GM18505 (cell line): ENCODE results near the gene MEGF11.
"Not testable (repeated sequence)": the region's sequence is repeated elsewhere in the genome, so short reads cannot be mapped to it uniquely, and the experiment has no call there.

Experiments used
- ATAC-seq: cut with Tn5 transposase; IDR thresholded peaks from one replicate; pipeline ENCODE4 v1.9.1; 2021; ENCODE audit not compliant: unreplicated experiment
- POLR2A ChIP-seq: IDR thresholded peaks from 4 replicates; pipeline ENCODE4 v1.6.1; 2011; ENCODE audit warnings: borderline replicate concordance; ENCODE audit not compliant: insufficient read depth, insufficient read length; ENCODE audit errors: extremely low read depth

Gene MEGF11

GRCh38 chr15:66287461-66288057 lies 34.0 kb upstream of the MEGF11 start:
- TF ChIP-seq POLR2A = no peak
- ATAC-seq = no peak

- no peak for ATAC-seq
- TF ChIP-seq POLR2A = no peak
Measured at GRCh38 chr15:66285533-66286280, 32.2 kb upstream of the MEGF11 start.

- TF ChIP-seq POLR2A = no peak
- no peak for ATAC-seq
Measured at GRCh38 chr15:66284271-66284670, 30.7 kb upstream of the MEGF11 start.

- no peak for ATAC-seq
- no peak for TF ChIP-seq POLR2A
Measured at GRCh38 chr15:66278671-66279070, 25.1 kb upstream of the MEGF11 start.

- ATAC-seq = no peak
- no peak for TF ChIP-seq POLR2A
Measured at GRCh38 chr15:66278056-66278455, 24.5 kb upstream of the MEGF11 start.

GRCh38 chr15:66276546-66276945 lies 23.0 kb upstream of the MEGF11 start:
- TF ChIP-seq POLR2A = no peak
- ATAC-seq = no peak

GRCh38 chr15:66275352-66275751 lies 21.8 kb upstream of the MEGF11 start:
- no peak for ATAC-seq

GRCh38 chr15:66270932-66271331 lies 17.4 kb upstream of the MEGF11 start:
- no peak for TF ChIP-seq POLR2A
- no peak for ATAC-seq

More at GRCh38 chr15:66275352-66275751, 21.8 kb upstream of the MEGF11 start:
- TF ChIP-seq POLR2A = no peak

GRCh38 chr15:66269326-66270090 lies 16.0 kb upstream of the MEGF11 start:
- ATAC-seq = no peak
- no peak for TF ChIP-seq POLR2A

GRCh38 chr15:66264859-66265513 lies 11.4 kb upstream of the MEGF11 start:
- TF ChIP-seq POLR2A = no peak
- no peak for ATAC-seq

- not testable (repeated sequence) for ATAC-seq
Measured at GRCh38 chr15:66262837-66263236, 9.3 kb upstream of the MEGF11 start.

GRCh38 chr15:66261056-66261455 lies 7.5 kb upstream of the MEGF11 start:
- no peak for TF ChIP-seq POLR2A
- ATAC-seq = no peak

- no peak for ATAC-seq
- TF ChIP-seq POLR2A = no peak
Measured at GRCh38 chr15:66256692-66257091, 3.1 kb upstream of the MEGF11 start.
